Osteocyte (in vitro differentiated cells): ENCODE results near the gene TEX11. TPM values are rescaled to one million over a fixed set of nuclear protein-coding genes. Genes with fewer than 3 reads are reported as not detected.

Source experiments
- DNase-seq: peaks from one replicate; pipeline ENCODE4 v3.0.0; 2021; ENCODE audit warnings: mixed read lengths; ENCODE audit not compliant: unreplicated experiment; ENCODE audit errors: extremely low spot score
- H3K27ac Mint-ChIP-seq: one replicate; pipeline ENCODE4 v1.8.0; 2021; ENCODE audit warnings: mild to moderate bottlenecking, mixed read lengths; ENCODE audit not compliant: unreplicated experiment
- H3K27me3 Mint-ChIP-seq: one replicate; pipeline ENCODE4 v1.8.0; 2021; ENCODE audit warnings: mixed read lengths; ENCODE audit not compliant: unreplicated experiment
- H3K36me3 Mint-ChIP-seq: one replicate; pipeline ENCODE4 v1.8.0; 2021; ENCODE audit warnings: mixed read lengths; ENCODE audit not compliant: unreplicated experiment
- H3K4me1 Mint-ChIP-seq: one replicate; pipeline ENCODE4 v1.8.0; 2021; ENCODE audit warnings: mixed read lengths; ENCODE audit not compliant: unreplicated experiment
- H3K4me3 Mint-ChIP-seq: one replicate; pipeline ENCODE4 v1.8.0; 2021; ENCODE audit warnings: mild to moderate bottlenecking, moderate library complexity, mixed read lengths; ENCODE audit not compliant: unreplicated experiment
- H3K9me3 Mint-ChIP-seq: one replicate; pipeline ENCODE4 v1.8.0; 2021; ENCODE audit warnings: mixed read lengths; ENCODE audit not compliant: unreplicated experiment
- long read RNA-seq: library from polyadenylated mRNA; unstranded; transcript quantifications from one replicate; pipeline ENCODE4 v2.0.0, GENCODE V29; 2021
- total RNA-seq: library from RNA; stranded (reverse); gene quantifications from 2 replicates; pipeline ENCODE4 v1.2.1, GENCODE V29; 2021
- TF ChIP-seq, protein P1 (sequence below): fragments of 200-600 bp; sonication (generic); IDR thresholded peaks from 2 replicates; pipeline ENCODE4 v1.5.0; 2021; ENCODE audit warnings: antibody characterized with exemption, mild to moderate bottlenecking, moderate library complexity

TEX11 gene
- not detected in 2 replicates for total RNA-seq
- long read RNA-seq: 0 reads

DNA sequence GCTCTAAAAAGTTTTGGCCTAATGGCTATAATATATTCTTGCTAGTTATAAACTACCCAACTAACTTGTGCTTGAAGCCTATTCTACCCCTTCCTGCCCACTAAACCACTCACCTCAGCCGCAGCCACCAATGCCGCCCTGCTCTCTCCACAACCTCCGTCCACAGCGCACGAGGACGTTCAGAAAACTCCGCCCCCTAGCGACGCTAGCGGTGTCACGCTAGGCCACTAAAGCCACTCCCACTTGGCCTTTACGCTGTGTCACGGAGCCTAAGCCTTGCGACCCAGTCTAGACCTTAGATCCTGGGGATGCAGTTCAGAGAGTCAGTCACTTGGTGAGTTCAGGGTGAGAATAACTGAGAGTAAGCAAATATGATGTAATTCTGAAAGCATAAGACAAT, at the start of gene TEX11:
TSS of gene TEX11 (minus strand) at position 171 of the 400 bp plus-strand sequence. CDS start 922 bp downstream, outside the sequence.
- no peak within 1 kb of the TSS for H3K4me3 Mint-ChIP-seq
- TF ChIP-seq, protein P1, sequence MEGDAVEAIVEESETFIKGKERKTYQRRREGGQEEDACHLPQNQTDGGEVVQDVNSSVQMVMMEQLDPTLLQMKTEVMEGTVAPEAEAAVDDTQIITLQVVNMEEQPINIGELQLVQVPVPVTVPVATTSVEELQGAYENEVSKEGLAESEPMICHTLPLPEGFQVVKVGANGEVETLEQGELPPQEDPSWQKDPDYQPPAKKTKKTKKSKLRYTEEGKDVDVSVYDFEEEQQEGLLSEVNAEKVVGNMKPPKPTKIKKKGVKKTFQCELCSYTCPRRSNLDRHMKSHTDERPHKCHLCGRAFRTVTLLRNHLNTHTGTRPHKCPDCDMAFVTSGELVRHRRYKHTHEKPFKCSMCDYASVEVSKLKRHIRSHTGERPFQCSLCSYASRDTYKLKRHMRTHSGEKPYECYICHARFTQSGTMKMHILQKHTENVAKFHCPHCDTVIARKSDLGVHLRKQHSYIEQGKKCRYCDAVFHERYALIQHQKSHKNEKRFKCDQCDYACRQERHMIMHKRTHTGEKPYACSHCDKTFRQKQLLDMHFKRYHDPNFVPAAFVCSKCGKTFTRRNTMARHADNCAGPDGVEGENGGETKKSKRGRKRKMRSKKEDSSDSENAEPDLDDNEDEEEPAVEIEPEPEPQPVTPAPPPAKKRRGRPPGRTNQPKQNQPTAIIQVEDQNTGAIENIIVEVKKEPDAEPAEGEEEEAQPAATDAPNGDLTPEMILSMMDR: no peak
- peaks cover 6% of the 10 kb centered on the region for H3K4me1 Mint-ChIP-seq
- no peak for DNase-seq
- peaks cover 6% of the 10 kb centered on the region for H3K9me3 Mint-ChIP-seq
- peaks cover under 1% of the 10 kb centered on the region for H3K27me3 Mint-ChIP-seq
- no peaks in the 10 kb centered on the region for H3K36me3 Mint-ChIP-seq
- no peak within 1 kb of the TSS for H3K27ac Mint-ChIP-seq

- DNase-seq: no peak
- TF ChIP-seq, protein P1: no peak
- Mint-ChIP-seq H3K9me3 (peaks cover 5% of the 10 kb centered on the region), H3K36me3 (no peaks in the 10 kb centered on the region), H3K27ac (no peak overlapping the region), H3K4me3 (no peak overlapping the region), H3K4me1 (peaks cover 5% of the 10 kb centered on the region), H3K27me3 (peaks cover 7% of the 10 kb centered on the region)
Measured at GRCh38 chrX:70954871-70955270, 46.4 kb upstream of the TEX11 start.

GRCh38 chrX:70924294-70924911, 15.9 kb upstream of the TEX11 start:
- peaks cover 5% of the 10 kb centered on the region for H3K9me3 Mint-ChIP-seq
- no peaks in the 10 kb centered on the region for H3K36me3 Mint-ChIP-seq
- no peak overlapping the region for H3K4me3 Mint-ChIP-seq
- H3K4me1 Mint-ChIP-seq: no peaks in the 10 kb centered on the region
- H3K27me3 Mint-ChIP-seq: peaks cover 20% of the 10 kb centered on the region
- no peak for DNase-seq
- H3K27ac Mint-ChIP-seq: no peak overlapping the region
- TF ChIP-seq, protein P1: no peak

GRCh38 chrX:70922774-70923473, 14.4 kb upstream of the TEX11 start:
- TF ChIP-seq, protein P1: no peak
- no peaks in the 10 kb centered on the region for H3K36me3 Mint-ChIP-seq
- H3K4me1 Mint-ChIP-seq: no peaks in the 10 kb centered on the region

DNA sequence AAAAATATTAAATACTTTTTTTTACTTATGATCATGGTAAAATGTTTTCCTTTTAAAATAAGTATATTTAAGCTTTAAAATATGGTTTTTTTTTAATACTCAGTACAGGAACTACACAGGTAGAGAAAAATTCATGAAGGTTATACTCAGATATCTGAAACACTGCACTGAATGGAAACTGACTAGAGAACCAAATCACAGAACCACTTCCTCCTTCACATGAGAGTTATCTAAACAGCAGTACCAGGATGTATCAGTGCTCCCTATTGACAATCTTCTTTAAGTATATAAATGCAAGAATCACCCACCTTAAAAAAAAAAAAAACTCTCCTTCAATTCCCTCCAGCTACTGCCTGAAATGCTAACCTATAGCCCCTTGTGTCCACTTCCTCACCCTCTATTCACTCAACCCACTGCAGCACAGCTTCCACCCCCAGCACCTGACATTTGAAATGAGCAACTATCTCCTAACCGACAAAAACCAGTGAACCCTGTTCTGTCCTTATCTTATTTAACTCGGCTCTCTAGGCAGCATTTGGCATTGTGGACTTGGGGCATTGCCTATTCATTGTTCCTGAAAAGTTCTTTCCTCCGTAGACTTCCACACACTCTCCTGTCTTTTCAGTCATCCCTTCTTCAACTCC, 13.3 kb upstream of the TEX11 start:
- no peak overlapping the region for H3K4me3 Mint-ChIP-seq
- no peaks in the 10 kb centered on the region for H3K4me1 Mint-ChIP-seq
- no peak for DNase-seq
- no peaks in the 10 kb centered on the region for H3K36me3 Mint-ChIP-seq
- H3K27ac Mint-ChIP-seq: no peak overlapping the region
- peaks cover 20% of the 10 kb centered on the region for H3K27me3 Mint-ChIP-seq
- H3K9me3 Mint-ChIP-seq: peaks cover 5% of the 10 kb centered on the region
- TF ChIP-seq, protein P1: no peak

More at GRCh38 chrX:70922774-70923473, 14.4 kb upstream of the TEX11 start:
- Mint-ChIP-seq H3K27me3 (peaks cover 20% of the 10 kb centered on the region), H3K4me3 (no peak overlapping the region), H3K9me3 (peaks cover 5% of the 10 kb centered on the region), H3K27ac (no peak overlapping the region)
- no peak for DNase-seq
